ENCODE data around the gene ADAMTS12.

GRCh38 chr5:33737697-33738096, 154.1 kb downstream of the ADAMTS12 start:
- TF ChIP-seq, protein P1, sequence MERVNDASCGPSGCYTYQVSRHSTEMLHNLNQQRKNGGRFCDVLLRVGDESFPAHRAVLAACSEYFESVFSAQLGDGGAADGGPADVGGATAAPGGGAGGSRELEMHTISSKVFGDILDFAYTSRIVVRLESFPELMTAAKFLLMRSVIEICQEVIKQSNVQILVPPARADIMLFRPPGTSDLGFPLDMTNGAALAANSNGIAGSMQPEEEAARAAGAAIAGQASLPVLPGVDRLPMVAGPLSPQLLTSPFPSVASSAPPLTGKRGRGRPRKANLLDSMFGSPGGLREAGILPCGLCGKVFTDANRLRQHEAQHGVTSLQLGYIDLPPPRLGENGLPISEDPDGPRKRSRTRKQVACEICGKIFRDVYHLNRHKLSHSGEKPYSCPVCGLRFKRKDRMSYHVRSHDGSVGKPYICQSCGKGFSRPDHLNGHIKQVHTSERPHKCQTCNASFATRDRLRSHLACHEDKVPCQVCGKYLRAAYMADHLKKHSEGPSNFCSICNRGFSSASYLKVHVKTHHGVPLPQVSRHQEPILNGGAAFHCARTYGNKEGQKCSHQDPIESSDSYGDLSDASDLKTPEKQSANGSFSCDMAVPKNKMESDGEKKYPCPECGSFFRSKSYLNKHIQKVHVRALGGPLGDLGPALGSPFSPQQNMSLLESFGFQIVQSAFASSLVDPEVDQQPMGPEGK (CRISPR knock-in tag; IDR thresholded peaks at IDR 0.05; ENCODE audit: borderline replicate concordance) = no peak
- TF ChIP-seq ISL1 (CRISPR knock-in tag; IDR thresholded peaks at IDR 0.05) (no peak), CSRNP3 (CRISPR knock-in tag; IDR thresholded peaks at IDR 0.05) (no peak), CREB5 (CRISPR knock-in tag; IDR thresholded peaks at IDR 0.05; ENCODE audit: low read depth) (no peak), RARB (CRISPR knock-in tag; IDR thresholded peaks at IDR 0.05) (no peak), TCF4 (CRISPR knock-in tag; IDR thresholded peaks at IDR 0.05; ENCODE audit: borderline replicate concordance) (no peak), ZFP3 (CRISPR knock-in tag; IDR thresholded peaks at IDR 0.05) (no peak), PPARA (CRISPR knock-in tag; IDR thresholded peaks at IDR 0.05; ENCODE audit: borderline replicate concordance) (no peak), ARNTL (CRISPR knock-in tag; IDR thresholded peaks at IDR 0.05; ENCODE audit: borderline replicate concordance, low read depth) (no peak), ZNF70 (CRISPR knock-in tag; IDR thresholded peaks at IDR 0.05) (no peak), BACH2 (CRISPR knock-in tag; IDR thresholded peaks at IDR 0.05; ENCODE audit: borderline replicate concordance) (no peak), OSR1 (CRISPR knock-in tag; IDR thresholded peaks at IDR 0.05) (no peak), GLIS3 (CRISPR knock-in tag; IDR thresholded peaks at IDR 0.05) (no peak), TSHZ2 (CRISPR knock-in tag; IDR thresholded peaks at IDR 0.05) (no peak)

All from SK-N-SH treated with all-trans-retinoic acid at 6 μM for 48 hours (cell line).